Effector CD4-positive, alpha-beta T cell (primary cell): ENCODE results near the gene DDIAS.
A peak's percentile ranks its signal among the peaks of the same experiment; 100 is the strongest.
"Not testable (repeated sequence)": the region's sequence is repeated elsewhere in the genome, so short reads cannot be mapped to it uniquely, and the experiment has no call there.

ENCODE experiments used
- DNase-seq: peaks from one replicate; pipeline ENCODE4 v3.0.0-alpha.2; 2020

The DDIAS gene

GRCh38 chr11:82890936-82891335 lies 10.6 kb upstream of the DDIAS start:
- no peak for DNase-seq

GRCh38 chr11:82892611-82893169 lies 8.8 kb upstream of the DDIAS start:
- no peak for DNase-seq

- no peak for DNase-seq
Measured at GRCh38 chr11:82895437-82896091, 6.0 kb upstream of the DDIAS start.

- no peak for DNase-seq
Measured at GRCh38 chr11:82896183-82896582, 5.4 kb upstream of the DDIAS start.

DNA sequence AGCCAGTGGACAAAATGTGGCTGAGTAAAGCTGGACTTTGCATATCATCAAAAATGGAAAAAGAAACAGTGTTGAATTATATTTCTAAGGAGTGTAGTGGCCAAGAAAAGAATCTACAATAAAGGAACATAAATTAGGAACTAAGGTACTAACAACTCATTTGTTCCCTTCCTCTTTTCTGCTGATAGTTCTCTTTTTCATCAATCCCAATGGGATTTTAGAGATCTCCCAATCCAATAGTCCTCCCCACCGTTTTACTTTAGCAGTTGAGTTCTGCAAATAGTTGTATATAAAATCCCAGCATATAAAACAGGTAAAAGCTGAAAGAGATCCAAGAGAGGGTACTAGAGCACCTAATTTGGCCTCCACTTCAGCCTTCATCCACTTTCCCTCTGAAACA lies 3.3 kb upstream of the DDIAS start:
- DNase-seq = no peak

DNA sequence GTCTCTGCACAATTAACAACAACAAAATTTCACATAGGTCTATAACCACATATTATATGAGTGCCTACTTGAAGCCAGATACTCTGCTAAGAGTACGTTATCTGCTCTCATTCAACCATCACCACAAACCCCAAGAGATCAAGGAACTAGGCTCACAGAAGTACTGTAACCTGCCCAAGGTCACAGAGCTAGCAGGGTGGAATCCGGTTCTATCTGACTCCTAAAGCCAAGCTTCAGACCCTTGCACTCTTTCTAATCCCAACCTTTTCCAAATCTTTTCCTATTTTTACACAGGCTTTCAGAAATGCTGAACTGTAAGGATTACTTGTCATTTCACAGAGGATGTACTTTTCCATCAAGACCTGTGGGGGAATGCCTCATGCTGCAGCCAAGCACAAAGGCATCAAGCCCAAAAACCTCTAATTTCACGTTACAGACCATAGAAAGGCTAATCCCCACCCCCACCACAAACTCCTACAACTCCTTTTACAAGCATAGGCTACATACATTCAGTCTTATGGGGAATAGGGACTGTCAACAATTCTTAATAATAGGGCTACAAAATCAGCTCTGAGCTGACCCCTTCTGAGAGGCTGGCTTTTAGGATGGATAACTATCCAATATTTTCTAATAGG lies 2.2 kb upstream of the DDIAS start:
- no peak for DNase-seq

- no peak for DNase-seq
Measured at GRCh38 chr11:82899957-82900276, 1.6 kb upstream of the DDIAS start.

- DNase-seq = peak; percentile 91
Measured at GRCh38 chr11:82900277-82901164, 1.0 kb upstream of the DDIAS start, which contains the start of gene PRCP. PRCP (minus strand) TSS chr11:82900430; CDS start chr11:82900402, 28 bp downstream.

DNA sequence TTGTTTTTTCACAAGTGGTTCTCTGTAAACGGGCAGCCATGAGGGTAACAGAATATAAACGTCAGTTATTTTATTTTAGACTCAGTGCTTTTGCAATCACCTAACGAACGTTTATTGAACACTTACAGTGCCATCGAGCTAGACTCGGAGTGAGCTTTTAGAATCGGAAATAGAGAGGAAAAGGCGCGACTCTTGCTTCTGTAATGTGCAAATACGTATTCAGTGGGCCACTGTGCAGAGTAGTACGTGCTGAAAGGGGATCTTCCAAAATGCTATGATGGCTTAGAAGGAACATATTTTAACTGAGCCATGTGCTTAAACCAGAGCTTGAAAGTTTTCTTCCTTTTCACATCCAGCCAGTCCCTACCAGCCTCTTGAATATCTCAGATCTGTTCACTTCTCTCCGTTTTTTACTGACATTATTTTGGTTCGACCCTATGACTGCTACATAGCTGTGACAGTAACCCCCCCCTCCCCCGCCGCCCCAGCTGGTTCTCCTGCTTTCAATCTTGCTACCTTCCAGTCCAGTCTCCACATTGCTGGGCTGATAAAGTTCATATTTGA lies 468 bp downstream of the DDIAS start:
- no peak for DNase-seq

DNA sequence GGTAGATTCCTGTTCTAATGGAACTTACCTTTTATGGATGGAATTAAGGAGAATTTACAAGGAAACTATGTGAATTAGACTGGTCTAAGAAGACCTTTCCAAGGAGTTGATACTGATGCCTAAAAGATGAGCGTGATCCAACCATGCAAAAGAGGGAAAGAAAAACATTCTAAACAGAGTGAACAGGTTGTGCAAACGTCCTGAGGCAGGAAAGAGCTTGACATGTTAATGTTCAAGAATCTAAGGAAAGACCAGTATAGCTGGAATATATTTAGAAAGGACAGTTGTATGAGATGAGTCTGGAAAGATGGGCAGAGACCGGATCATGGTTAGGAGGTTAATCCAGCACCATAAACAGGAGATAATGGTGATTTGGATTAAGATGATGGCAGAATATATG lies 1.3 kb downstream of the DDIAS start:
- no peak for DNase-seq

GRCh38 chr11:82903843-82904586 lies 2.5 kb downstream of the DDIAS start:
- DNase-seq = no peak

DNA sequence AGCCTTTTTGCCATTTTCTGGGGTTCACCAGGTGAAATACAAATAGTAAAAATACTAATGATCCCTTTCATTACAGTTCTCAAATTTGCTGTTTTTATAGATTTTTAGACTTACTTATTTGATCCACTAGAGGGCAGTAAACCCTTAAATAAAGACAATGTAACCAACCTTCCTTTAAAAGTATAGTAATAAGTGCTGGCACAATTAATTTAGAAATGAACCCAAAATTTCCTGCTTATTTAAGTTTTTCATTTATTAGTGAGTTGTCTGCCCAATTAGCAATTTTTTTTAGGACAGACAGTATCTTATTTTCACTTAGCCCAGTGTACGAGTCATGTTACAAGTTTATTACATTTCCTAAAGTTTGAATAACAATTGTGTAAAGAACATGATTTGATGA lies 4.7 kb downstream of the DDIAS start:
- no peak for DNase-seq

- no peak for DNase-seq
Measured at GRCh38 chr11:82906931-82907330, 5.4 kb downstream of the DDIAS start.

DNA sequence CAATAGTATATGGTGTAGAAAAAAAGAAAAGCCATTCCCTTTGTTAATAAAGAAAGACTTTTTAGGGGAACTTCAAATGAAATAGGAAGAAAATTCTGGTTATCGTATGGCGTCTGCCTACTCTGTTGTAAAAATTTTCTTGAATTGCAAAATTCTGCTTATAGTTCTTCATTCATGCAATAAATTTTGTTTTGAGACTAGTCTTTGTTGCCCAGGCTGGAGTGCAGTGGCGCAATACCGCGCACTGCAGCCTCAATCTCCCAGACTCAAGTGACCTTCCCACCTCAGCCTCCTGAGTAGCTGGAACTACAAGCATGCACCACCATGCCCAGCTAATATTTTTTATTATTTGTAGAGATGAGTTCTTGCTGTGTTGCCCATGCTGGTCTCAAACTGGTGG lies 5.8 kb downstream of the DDIAS start:
- DNase-seq = no peak

- DNase-seq = no peak
Measured at GRCh38 chr11:82908311-82908710, 6.8 kb downstream of the DDIAS start.

DNA sequence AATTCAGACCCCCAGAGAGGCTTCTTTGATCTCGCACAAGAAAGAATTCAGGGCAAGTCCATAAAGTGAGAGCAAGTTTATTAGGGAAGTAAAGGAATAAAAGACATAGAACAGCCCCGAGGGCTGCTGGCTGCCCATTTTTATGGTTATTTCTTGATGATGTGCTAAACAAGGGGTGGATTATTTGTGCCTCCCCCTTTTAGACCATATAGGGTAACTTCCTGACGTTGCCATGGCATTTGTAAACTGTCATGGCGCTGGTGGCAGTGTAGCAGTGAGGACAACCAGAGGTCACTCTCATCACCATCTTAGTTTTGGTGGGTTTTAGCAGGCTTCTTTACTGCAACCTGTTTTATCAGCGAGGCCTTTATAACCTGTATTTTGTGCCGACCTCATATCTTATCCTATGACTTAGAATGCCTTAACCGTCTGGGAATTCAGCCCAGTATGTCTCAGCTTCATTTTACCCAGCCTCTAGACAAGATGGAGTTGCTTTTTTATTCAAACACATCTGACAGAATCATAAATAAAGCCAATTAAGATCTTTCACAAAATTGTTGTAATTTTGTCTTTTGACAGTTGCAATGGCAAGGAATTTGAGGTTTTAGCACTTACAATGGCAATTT lies 7.6 kb downstream of the DDIAS start:
- DNase-seq = no peak

DNA sequence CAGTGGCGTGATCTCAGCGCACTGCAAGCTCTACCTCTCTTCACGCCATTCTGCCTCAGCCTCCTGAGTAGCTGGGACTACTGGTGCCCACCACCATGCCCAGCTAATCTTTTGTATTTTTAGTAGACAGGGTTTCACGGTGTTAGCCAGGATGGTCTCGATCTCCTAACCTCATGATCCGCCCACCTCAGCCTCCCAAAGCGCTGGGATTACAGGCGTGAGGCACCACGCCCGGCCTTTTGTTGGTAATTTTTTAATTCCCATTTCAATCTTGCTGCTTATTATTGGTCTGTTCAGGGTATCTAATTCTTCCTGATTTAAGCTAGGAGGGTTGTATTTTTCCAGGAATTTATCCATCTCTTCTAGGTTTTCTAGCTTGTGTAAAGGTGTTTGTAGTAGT lies 18.2 kb downstream of the DDIAS start:
- not testable (repeated sequence) for DNase-seq

- DNase-seq = not testable (repeated sequence)
Measured at GRCh38 chr11:82920227-82920626, 18.7 kb downstream of the DDIAS start.

- not testable (repeated sequence) for DNase-seq
Measured at GRCh38 chr11:82922396-82923173, 21.0 kb downstream of the DDIAS start.

DNA sequence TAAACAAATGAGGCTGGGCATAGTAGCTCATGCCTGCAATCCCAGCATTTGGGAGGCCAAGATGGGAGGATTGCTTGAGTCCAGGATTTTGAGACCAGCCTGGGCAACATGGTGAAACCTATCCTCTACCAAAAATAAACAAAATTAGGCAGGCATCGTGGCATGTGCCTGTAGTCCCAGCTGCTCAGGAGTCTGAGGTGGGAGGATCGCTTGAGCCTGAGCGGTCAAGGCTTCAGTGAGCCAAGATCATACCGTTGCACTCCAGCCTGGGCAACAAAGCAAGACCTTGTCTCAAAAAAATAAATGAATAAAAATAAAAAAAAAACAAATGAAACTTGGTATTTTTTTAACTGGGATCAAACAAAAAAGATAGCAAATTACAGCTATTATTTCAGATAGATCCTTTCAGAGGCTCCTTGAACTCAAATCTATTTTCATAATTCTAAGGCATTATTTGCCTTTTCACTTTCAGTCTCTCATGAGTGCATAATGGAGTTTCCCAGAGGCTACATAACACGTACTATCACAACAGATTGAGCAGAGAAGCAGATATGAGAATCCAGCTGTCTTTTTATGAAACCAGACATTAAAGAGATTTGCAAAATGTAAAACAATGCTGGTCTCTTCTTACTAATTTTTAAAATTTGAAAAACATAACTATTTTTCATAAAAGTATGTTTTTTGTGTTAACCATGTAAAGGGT lies 23.1 kb downstream of the DDIAS start:
- no peak for DNase-seq
